ENCODE measurements around the gene PSPN. TPM values are rescaled to one million over a fixed set of nuclear protein-coding genes. Genes with fewer than 3 reads are reported as not detected.

The PSPN gene
- total and polyA plus RNA-seq, 9 of the 15 experiments (the other 6 are each of a cell fraction or from before 2014, with no cell fraction given): 0.21 to 1.1 (median 0.58) TPM

- no peak overlapping the region for H3K27ac ChIP-seq (ENCODE audit: extremely low read depth, low read depth, low read length)
- no peaks in the 10 kb centered on the region for H3K9me3 ChIP-seq (replicated peaks; ENCODE audit: control insufficient read depth, insufficient read depth, low read depth, low read length)
- no peak for FAIRE-seq
- in situ Hi-C loops (cut with MboI) (no loop called here), intact Hi-C loops (cut with micrococcal nuclease) (loop anchor here (10.0 kb wide), 2 partner anchors 107 to 257 kb away; no protein-coding TSS in a partner anchor)
- CTCF ChIA-PET (ENCODE audit: low intra/inter-chr PET ratio): no interaction called here
- peaks cover 16 to 51% of the 10 kb centered on the region in 2 experiments for H3K4me1 ChIP-seq (replicated peaks in 1 of 2; ENCODE audit: control insufficient read depth in 2 of 2, insufficient read depth in 2 of 2, low read length in 2 of 2)
- peaks cover 54% of the 10 kb centered on the region for H4K20me1 ChIP-seq (replicated peaks; ENCODE audit: control insufficient read depth, insufficient read depth, low read length)
- peaks cover 63% of the 10 kb centered on the region for H3K79me2 ChIP-seq (ENCODE audit: control insufficient read depth, insufficient read depth, low read length)
- 91% methylated on average over 14 of the region's 20 CpGs for WGBS (ENCODE audit: insufficient coverage, low coverage, missing lambda C conversion rate)
- no peak overlapping the region for H2AFZ ChIP-seq (ENCODE audit: low read depth, low read length)
- POLR2A ChIA-PET: interaction anchor here (1.0 kb wide), 1 partner anchor 317 kb away, joined by 3 read pairs; no protein-coding TSS in a partner anchor
- H3K4me2 ChIP-seq (ENCODE audit: insufficient read depth, low read length): no peak overlapping the region
- H3K36me3 ChIP-seq (ENCODE audit: control insufficient read depth, insufficient read depth, low read length): peaks cover 70% of the 10 kb centered on the region
- DNase-seq (ENCODE audit: extremely low read depth in 1 of 4, low spot score in 3 of 4): no peak
- no TSS peak for BruUV-seq (replicated peaks)
- peak; percentile 51; the same call in 1 of the 2 replicates for TF ChIP-seq RBFOX2 (IDR thresholded peaks at IDR 0.05; ENCODE audit: low read depth, low read length)
- TF ChIP-seq KLF13 (tag; IDR thresholded peaks at IDR 0.05; ENCODE audit: borderline replicate concordance, low read depth): no peak
- peaks cover 11% of the 10 kb centered on the region for H3K9me1 ChIP-seq (ENCODE audit: control insufficient read depth, insufficient read depth, low read length)
- H3K4me3 ChIP-seq: no peak overlapping the region
- no peak for ATAC-seq
- H3K27me3 ChIP-seq (ENCODE audit: control insufficient read depth in 2 of 2, insufficient read depth in 2 of 2, low read length in 2 of 2): no peaks in the 10 kb centered on the region
- H3K9ac ChIP-seq (ENCODE audit: insufficient read depth in 1 of 2, low read depth in 2 of 2, low read length in 2 of 2): peak overlapping the region in 1 of 2 experiments; percentile 46; a peak in 3 of 4 replicates
These were observed 45.6 kb upstream of the PSPN start for GRCh38 chr19:6421075-6422014.

DNA sequence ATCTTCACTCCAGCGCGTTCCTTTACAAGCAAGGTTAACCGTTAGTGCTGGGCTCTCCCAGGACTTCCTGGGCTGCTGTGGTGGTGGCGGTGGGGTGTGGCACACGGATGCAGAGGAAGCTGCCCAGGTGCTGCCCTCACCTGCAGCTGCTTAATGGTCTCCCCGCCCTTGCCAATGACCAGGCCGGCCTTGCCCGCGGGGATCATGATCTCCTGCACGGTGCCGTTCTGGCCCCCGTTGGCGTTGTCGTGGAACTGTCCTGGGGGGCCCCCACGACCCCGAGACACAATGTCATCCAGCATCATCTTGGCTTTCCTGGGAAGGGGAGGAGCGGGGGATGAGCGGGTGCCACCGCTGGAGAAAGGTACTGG, 42.8 kb upstream of the PSPN start:
- H3K9me3 ChIP-seq (replicated peaks; ENCODE audit: control insufficient read depth, insufficient read depth, low read depth, low read length): no peaks in the 10 kb centered on the region
- peaks cover 6 to 57% of the 10 kb centered on the region in 2 experiments; a peak in 3 of 5 replicates for H3K4me1 ChIP-seq (replicated peaks in 1 of 2; ENCODE audit: control insufficient read depth in 2 of 2, insufficient read depth in 2 of 2, low read length in 2 of 2)
- H3K9me1 ChIP-seq (ENCODE audit: control insufficient read depth, insufficient read depth, low read length): peaks cover 11% of the 10 kb centered on the region
- H3K79me2 ChIP-seq (ENCODE audit: control insufficient read depth, insufficient read depth, low read length): peaks cover 49% of the 10 kb centered on the region
- FAIRE-seq: no peak
- intact Hi-C loops (cut with micrococcal nuclease): no loop called here
- ATAC-seq: no peak
- no peak overlapping the region for H3K4me3 ChIP-seq
- H3K27me3 ChIP-seq (ENCODE audit: control insufficient read depth in 2 of 2, insufficient read depth in 2 of 2, low read length in 2 of 2): no peaks in the 10 kb centered on the region
- no peak overlapping the region for H3K4me2 ChIP-seq (ENCODE audit: insufficient read depth, low read length)
- H3K9ac ChIP-seq (ENCODE audit: insufficient read depth in 1 of 2, low read depth in 2 of 2, low read length in 2 of 2): no peak overlapping the region
- ChIA-PET CTCF (ENCODE audit: low intra/inter-chr PET ratio) (no interaction called here), POLR2A (interaction anchor here (0.6 kb wide), 1 partner anchor 758 kb away, joined by 5 read pairs; no protein-coding TSS in a partner anchor)
- BruUV-seq (replicated peaks): no TSS peak
- 97% methylated on average over 19 of the region's 19 CpGs for WGBS (ENCODE audit: insufficient coverage, low coverage, missing lambda C conversion rate)
- in situ Hi-C loops (cut with MboI): no loop called here
- H3K27ac ChIP-seq (ENCODE audit: extremely low read depth, low read depth, low read length): no peak overlapping the region
- no peak for DNase-seq (ENCODE audit: extremely low read depth in 1 of 4, low spot score in 3 of 4)
- peak; percentile 41; the same call in 1 of the 2 replicates for TF ChIP-seq POLR2G (IDR thresholded peaks at IDR 0.05; ENCODE audit: low read depth, low read length)
- no peak for TF ChIP-seq ZBTB2 (IDR thresholded peaks at IDR 0.05)
- TF ChIP-seq SUPT5H (IDR thresholded peaks at IDR 0.05): 0 out of 2 replicates have a peak, but pooled peaks have one; percentile 5
- peak; percentile 50; the same call in 1 of the 2 replicates for TF ChIP-seq POLR2AphosphoS5 (IDR thresholded peaks at IDR 0.05; ENCODE audit: control insufficient read depth, insufficient read depth, low read depth, low read length)
- TF ChIP-seq RBFOX2 (IDR thresholded peaks at IDR 0.05; ENCODE audit: low read depth, low read length): peak; percentile 61
- peaks cover 51% of the 10 kb centered on the region for H4K20me1 ChIP-seq (replicated peaks; ENCODE audit: control insufficient read depth, insufficient read depth, low read length)
- H2AFZ ChIP-seq (ENCODE audit: low read depth, low read length): no peak overlapping the region
- peaks cover 97% of the 10 kb centered on the region for H3K36me3 ChIP-seq (ENCODE audit: control insufficient read depth, insufficient read depth, low read length)
